Central memory CD8-positive, alpha-beta T cell (primary cell): Measurements from ENCODE around the gene PKIB.

ENCODE experiments used
- ATAC-seq: fragments of 150-1000 bp; cut with Tn5 transposase; replicated peaks from 2 replicates; pipeline ENCODE4 v1.10.0; 2022; ENCODE audit warnings: mild to moderate bottlenecking, moderate FRiP score, moderate number of reproducible peaks; ENCODE audit not compliant: poor library complexity, severe bottlenecking; ENCODE audit errors: extremely low read depth
- DNase-seq, 2 donors: peaks; one replicate each; pipeline ENCODE4 v3.0.0; 2021; ENCODE audit warnings: low spot score in 2 of 2
- H3K27ac Mint-ChIP-seq: one replicate; pipeline ENCODE4 v1.8.0; 2022; ENCODE audit warnings: low read depth, mild to moderate bottlenecking, moderate library complexity, mixed read lengths
- H3K27me3 Mint-ChIP-seq: one replicate; pipeline ENCODE4 v1.8.0; 2022; ENCODE audit warnings: mixed read lengths
- H3K36me3 Mint-ChIP-seq: one replicate; pipeline ENCODE4 v1.8.0; 2022; ENCODE audit warnings: mild to moderate bottlenecking, moderate library complexity, mixed read lengths; ENCODE audit not compliant: insufficient read depth
- H3K4me1 Mint-ChIP-seq: one replicate; pipeline ENCODE4 v1.8.0; 2022; ENCODE audit warnings: mixed read lengths
- H3K4me3 Mint-ChIP-seq: one replicate; pipeline ENCODE4 v1.8.0; 2022; ENCODE audit warnings: mild to moderate bottlenecking, moderate library complexity, mixed read lengths
- H3K9me3 Mint-ChIP-seq: one replicate; pipeline ENCODE4 v1.8.0; 2022; ENCODE audit warnings: mixed read lengths

PKIB gene

GRCh38 chr6:122678841-122679240 is 68.6 kb downstream of the PKIB start:
- no peak overlapping the region for H3K27ac Mint-ChIP-seq
- H3K36me3 Mint-ChIP-seq: no peaks in the 10 kb centered on the region
- no peak overlapping the region for H3K4me3 Mint-ChIP-seq
- H3K27me3 Mint-ChIP-seq: no peaks in the 10 kb centered on the region
- ATAC-seq: no peak
- H3K9me3 Mint-ChIP-seq: no peaks in the 10 kb centered on the region
- no peaks in the 10 kb centered on the region for H3K4me1 Mint-ChIP-seq
- no peak for DNase-seq

GRCh38 chr6:122681705-122682104 is 71.5 kb downstream of the PKIB start:
- no peak for ATAC-seq
- H3K36me3 Mint-ChIP-seq: no peaks in the 10 kb centered on the region
- no peak overlapping the region for H3K27ac Mint-ChIP-seq
- no peaks in the 10 kb centered on the region for H3K9me3 Mint-ChIP-seq
- no peak for DNase-seq
- no peaks in the 10 kb centered on the region for H3K27me3 Mint-ChIP-seq
- H3K4me1 Mint-ChIP-seq: no peaks in the 10 kb centered on the region
- H3K4me3 Mint-ChIP-seq: no peak overlapping the region

- DNase-seq (no peak), ATAC-seq (no peak)
- peaks cover 3% of the 10 kb centered on the region for H3K9me3 Mint-ChIP-seq
- no peaks in the 10 kb centered on the region for H3K4me1 Mint-ChIP-seq
- H3K36me3 Mint-ChIP-seq: no peaks in the 10 kb centered on the region
- no peaks in the 10 kb centered on the region for H3K27me3 Mint-ChIP-seq
- no peak overlapping the region for H3K4me3 Mint-ChIP-seq
- H3K27ac Mint-ChIP-seq: no peak overlapping the region
Observed at GRCh38 chr6:122683989-122684651, 73.9 kb downstream of the PKIB start.

GRCh38 chr6:122692175-122692598 is 82.0 kb downstream of the PKIB start:
- no peak for DNase-seq
- H3K9me3 Mint-ChIP-seq: peaks cover 6% of the 10 kb centered on the region

DNA sequence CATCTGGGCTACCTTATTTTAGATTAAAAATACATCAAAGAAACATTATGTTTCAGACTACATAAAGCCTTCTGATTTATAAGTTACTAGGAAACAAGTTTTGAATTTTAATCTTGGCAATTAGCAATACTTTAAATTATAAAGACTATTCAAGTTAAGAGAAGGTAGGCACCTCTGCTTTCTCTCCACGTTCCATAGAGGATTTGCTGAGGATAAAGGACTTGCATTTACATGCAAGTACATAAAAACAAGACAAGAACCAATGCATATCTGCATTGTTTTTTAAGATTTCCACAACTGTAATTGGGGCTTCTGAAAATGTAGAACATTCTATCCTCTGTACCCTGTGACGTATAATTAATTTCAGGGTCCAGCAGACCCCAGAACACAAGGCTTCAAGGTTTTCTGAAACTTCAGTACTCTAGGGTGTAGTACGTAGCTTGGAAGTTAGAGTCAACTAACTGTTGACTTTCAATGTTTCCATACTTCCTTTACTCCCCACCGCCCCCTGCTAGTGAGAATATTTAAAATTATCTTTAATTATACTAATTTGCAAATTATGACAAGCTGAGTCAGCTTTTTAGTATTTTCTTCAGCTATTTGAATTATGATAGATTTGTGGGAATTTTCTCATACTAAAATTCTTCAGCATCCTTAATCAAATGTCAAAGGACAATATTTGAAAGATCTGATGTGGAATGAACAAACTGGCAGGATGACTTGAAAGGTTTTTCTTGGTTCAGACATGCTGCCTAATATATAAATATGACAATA is 82.8 kb downstream of the PKIB start:
- peaks cover 6% of the 10 kb centered on the region for H3K9me3 Mint-ChIP-seq
- no peaks in the 10 kb centered on the region for H3K4me1 Mint-ChIP-seq
- H3K4me3 Mint-ChIP-seq: no peak overlapping the region
- H3K27ac Mint-ChIP-seq: no peak overlapping the region
- no peaks in the 10 kb centered on the region for H3K36me3 Mint-ChIP-seq
- ATAC-seq (no peak), DNase-seq (no peak)
- no peaks in the 10 kb centered on the region for H3K27me3 Mint-ChIP-seq

More at GRCh38 chr6:122692175-122692598, 82.0 kb downstream of the PKIB start:
- Mint-ChIP-seq H3K4me1 (no peaks in the 10 kb centered on the region), H3K27ac (no peak overlapping the region), H3K4me3 (no peak overlapping the region), H3K36me3 (no peaks in the 10 kb centered on the region), H3K27me3 (no peaks in the 10 kb centered on the region)
- no peak for ATAC-seq

- ATAC-seq: no peak
- no peaks in the 10 kb centered on the region for H3K27me3 Mint-ChIP-seq
- H3K9me3 Mint-ChIP-seq: peaks cover 3% of the 10 kb centered on the region
- no peaks in the 10 kb centered on the region for H3K36me3 Mint-ChIP-seq
- H3K27ac Mint-ChIP-seq: no peak overlapping the region
- no peaks in the 10 kb centered on the region for H3K4me1 Mint-ChIP-seq
- no peak for DNase-seq
- H3K4me3 Mint-ChIP-seq: no peak overlapping the region
Observed at GRCh38 chr6:122694075-122694474, 83.9 kb downstream of the PKIB start.

DNA sequence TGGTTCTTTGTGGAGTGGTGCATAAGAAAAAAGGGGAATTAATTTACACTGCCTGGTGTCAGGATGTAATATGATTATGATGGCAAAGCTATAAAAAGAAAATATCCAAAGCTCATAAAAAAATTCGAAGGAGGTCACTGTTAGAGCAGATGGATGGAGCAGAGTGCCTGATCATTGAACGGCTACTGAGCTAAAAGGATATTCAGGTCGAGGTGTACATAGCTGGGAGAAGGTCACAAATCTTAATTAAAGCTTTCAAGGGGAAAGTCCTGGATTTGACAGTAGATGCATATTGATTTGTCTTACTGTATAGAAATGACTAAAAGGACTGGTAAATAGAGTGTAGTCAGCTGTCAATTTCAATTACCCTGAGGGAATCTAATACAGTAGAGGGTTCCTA is 84.4 kb downstream of the PKIB start:
- Mint-ChIP-seq H3K27ac (no peak overlapping the region), H3K36me3 (no peaks in the 10 kb centered on the region), H3K4me3 (no peak overlapping the region), H3K4me1 (no peaks in the 10 kb centered on the region), H3K9me3 (no peaks in the 10 kb centered on the region), H3K27me3 (no peaks in the 10 kb centered on the region)
- ATAC-seq (no peak), DNase-seq (no peak)

GRCh38 chr6:122695188-122695587 is 85.0 kb downstream of the PKIB start:
- no peak for ATAC-seq
- H3K36me3 Mint-ChIP-seq: no peaks in the 10 kb centered on the region
- no peak overlapping the region for H3K4me3 Mint-ChIP-seq
- no peaks in the 10 kb centered on the region for H3K27me3 Mint-ChIP-seq
- no peak for DNase-seq
- no peak overlapping the region for H3K27ac Mint-ChIP-seq
- H3K4me1 Mint-ChIP-seq: no peaks in the 10 kb centered on the region
- H3K9me3 Mint-ChIP-seq: no peaks in the 10 kb centered on the region

DNA sequence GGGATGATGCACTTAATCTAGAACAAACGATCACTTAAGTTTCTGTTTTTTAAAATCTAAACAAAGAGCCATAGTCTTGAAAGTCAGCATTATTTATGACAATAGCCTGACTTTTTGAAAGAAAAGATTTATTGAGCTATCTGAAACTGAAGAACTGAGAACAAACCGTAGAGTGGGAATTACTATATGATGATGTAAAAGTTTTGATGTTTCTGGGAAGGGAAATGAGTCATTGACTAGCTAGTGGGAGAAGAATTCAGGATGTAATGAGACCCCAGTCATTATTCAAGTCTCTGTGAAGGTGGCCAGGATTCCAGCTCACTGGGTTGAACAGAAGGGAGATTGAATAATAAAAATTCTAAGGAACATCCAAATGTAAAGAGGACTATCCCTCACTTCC is 85.9 kb downstream of the PKIB start:
- no peaks in the 10 kb centered on the region for H3K4me1 Mint-ChIP-seq
- no peaks in the 10 kb centered on the region for H3K9me3 Mint-ChIP-seq
- no peak for DNase-seq
- no peak overlapping the region for H3K27ac Mint-ChIP-seq
- H3K27me3 Mint-ChIP-seq: no peaks in the 10 kb centered on the region
- no peaks in the 10 kb centered on the region for H3K36me3 Mint-ChIP-seq
- no peak overlapping the region for H3K4me3 Mint-ChIP-seq
- no peak for ATAC-seq

GRCh38 chr6:122696853-122697252 is 86.6 kb downstream of the PKIB start:
- no peaks in the 10 kb centered on the region for H3K9me3 Mint-ChIP-seq
- ATAC-seq: no peak
- H3K36me3 Mint-ChIP-seq: no peaks in the 10 kb centered on the region
- DNase-seq: no peak
- H3K27ac Mint-ChIP-seq: no peak overlapping the region
- no peaks in the 10 kb centered on the region for H3K4me1 Mint-ChIP-seq
- H3K27me3 Mint-ChIP-seq: no peaks in the 10 kb centered on the region
- no peak overlapping the region for H3K4me3 Mint-ChIP-seq

DNA sequence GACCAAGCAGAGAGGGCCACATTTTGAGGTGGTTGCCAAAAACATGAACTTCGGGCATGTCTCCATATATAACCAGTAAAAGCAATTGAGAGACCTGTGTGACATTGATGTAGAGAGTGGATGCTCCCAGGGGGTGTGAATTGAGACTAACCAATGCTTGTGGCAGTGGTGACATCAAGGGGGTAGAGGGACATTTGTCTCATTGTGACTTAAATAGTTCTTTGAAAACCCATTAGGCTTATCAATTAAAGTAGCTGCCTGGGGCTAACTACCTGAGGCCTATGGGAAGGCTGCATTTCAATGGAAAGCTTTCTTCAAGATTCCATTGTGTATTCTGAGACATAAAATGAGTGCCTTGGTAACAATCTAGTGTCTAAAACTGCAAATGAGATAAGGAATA is 87.3 kb downstream of the PKIB start:
- Mint-ChIP-seq H3K27me3 (no peaks in the 10 kb centered on the region), H3K4me3 (no peak overlapping the region), H3K36me3 (no peaks in the 10 kb centered on the region), H3K9me3 (no peaks in the 10 kb centered on the region), H3K4me1 (no peaks in the 10 kb centered on the region), H3K27ac (no peak overlapping the region)
- ATAC-seq (no peak), DNase-seq (no peak)

GRCh38 chr6:122701666-122702065 is 91.5 kb downstream of the PKIB start:
- Mint-ChIP-seq H3K27me3 (no peaks in the 10 kb centered on the region), H3K27ac (no peak overlapping the region), H3K9me3 (no peaks in the 10 kb centered on the region), H3K4me1 (no peaks in the 10 kb centered on the region), H3K36me3 (no peaks in the 10 kb centered on the region), H3K4me3 (no peak overlapping the region)
- ATAC-seq (no peak), DNase-seq (no peak)

- no peak overlapping the region for H3K27ac Mint-ChIP-seq
- no peak overlapping the region for H3K4me3 Mint-ChIP-seq
- no peaks in the 10 kb centered on the region for H3K36me3 Mint-ChIP-seq
- no peaks in the 10 kb centered on the region for H3K27me3 Mint-ChIP-seq
- H3K9me3 Mint-ChIP-seq: no peaks in the 10 kb centered on the region
- ATAC-seq: no peak
- DNase-seq: no peak
- H3K4me1 Mint-ChIP-seq: no peaks in the 10 kb centered on the region
Observed at GRCh38 chr6:122702841-122703240, 92.6 kb downstream of the PKIB start.
